Measurements from ENCODE around the gene ZNF536. TPM values are rescaled to one million over a fixed set of nuclear protein-coding genes. Genes with fewer than 3 reads are reported as not detected.

The ZNF536 gene
- total RNA-seq, 1 donor from 2014 or later = 24.9 TPM

DNA sequence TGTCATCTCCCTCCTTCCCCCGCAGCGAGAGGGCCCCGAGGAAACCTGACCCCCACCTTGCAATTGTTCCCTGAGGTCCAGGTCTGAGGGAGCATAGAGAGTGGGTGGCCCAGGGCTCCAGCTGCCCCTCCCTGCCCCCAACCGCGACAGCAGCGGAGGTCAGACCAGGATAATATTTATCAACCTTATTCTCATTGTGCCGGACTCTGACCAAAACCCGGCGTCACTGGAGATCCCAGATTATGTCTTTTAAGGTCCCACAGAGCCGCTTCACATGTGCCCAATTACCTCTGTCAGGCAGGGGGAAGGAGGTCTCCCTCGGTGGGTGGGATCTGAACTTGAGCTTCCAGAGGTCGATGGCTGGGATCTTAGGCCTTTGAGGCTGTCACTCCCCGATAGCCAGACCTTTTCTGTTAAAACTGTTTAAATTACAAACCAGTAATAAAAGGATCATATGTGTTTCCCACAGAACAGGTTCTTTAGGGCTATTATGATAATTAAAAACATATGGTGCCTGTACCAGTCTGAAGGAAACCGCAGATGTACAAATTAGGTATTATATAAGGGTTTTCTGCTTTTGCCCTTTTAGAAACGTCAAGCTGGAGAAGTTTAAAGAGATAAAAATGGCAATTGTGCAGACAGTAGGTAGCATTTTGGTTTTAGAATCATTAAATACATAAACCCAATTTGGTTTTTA, 195.5 kb downstream of the ZNF536 start:
- Mint-ChIP-seq H3K27me3 (ENCODE audit: unreplicated experiment) (peaks cover 5% of the 10 kb centered on the region), H3K4me3 (ENCODE audit: unreplicated experiment) (no peak overlapping the region), H3K27ac (ENCODE audit: unreplicated experiment) (no peak overlapping the region), H3K4me1 (ENCODE audit: low read depth, unreplicated experiment) (peaks cover 13% of the 10 kb centered on the region), H3K9me3 (ENCODE audit: unreplicated experiment) (peaks cover 6% of the 10 kb centered on the region), H3K36me3 (ENCODE audit: unreplicated experiment) (no peaks in the 10 kb centered on the region)
- TF ChIP-seq, protein P1, sequence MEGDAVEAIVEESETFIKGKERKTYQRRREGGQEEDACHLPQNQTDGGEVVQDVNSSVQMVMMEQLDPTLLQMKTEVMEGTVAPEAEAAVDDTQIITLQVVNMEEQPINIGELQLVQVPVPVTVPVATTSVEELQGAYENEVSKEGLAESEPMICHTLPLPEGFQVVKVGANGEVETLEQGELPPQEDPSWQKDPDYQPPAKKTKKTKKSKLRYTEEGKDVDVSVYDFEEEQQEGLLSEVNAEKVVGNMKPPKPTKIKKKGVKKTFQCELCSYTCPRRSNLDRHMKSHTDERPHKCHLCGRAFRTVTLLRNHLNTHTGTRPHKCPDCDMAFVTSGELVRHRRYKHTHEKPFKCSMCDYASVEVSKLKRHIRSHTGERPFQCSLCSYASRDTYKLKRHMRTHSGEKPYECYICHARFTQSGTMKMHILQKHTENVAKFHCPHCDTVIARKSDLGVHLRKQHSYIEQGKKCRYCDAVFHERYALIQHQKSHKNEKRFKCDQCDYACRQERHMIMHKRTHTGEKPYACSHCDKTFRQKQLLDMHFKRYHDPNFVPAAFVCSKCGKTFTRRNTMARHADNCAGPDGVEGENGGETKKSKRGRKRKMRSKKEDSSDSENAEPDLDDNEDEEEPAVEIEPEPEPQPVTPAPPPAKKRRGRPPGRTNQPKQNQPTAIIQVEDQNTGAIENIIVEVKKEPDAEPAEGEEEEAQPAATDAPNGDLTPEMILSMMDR (IDR thresholded peaks at IDR 0.05; ENCODE audit: partially characterized antibody, unreplicated experiment) = no peak
- no peak for DNase-seq

- Mint-ChIP-seq H3K27me3 (ENCODE audit: unreplicated experiment) (no peaks in the 10 kb centered on the region), H3K4me3 (ENCODE audit: unreplicated experiment) (no peak overlapping the region), H3K36me3 (ENCODE audit: unreplicated experiment) (no peaks in the 10 kb centered on the region), H3K27ac (ENCODE audit: unreplicated experiment) (no peak overlapping the region), H3K4me1 (ENCODE audit: low read depth, unreplicated experiment) (peaks cover 13% of the 10 kb centered on the region), H3K9me3 (ENCODE audit: unreplicated experiment) (peaks cover 5% of the 10 kb centered on the region)
- TF ChIP-seq, protein P1 (IDR thresholded peaks at IDR 0.05; ENCODE audit: partially characterized antibody, unreplicated experiment) = no peak
- DNase-seq = no peak
These were observed 198.0 kb downstream of the ZNF536 start for GRCh38 chr19:30570194-30570593.

GRCh38 chr19:30577551-30578105, 205.4 kb downstream of the ZNF536 start:
- TF ChIP-seq, protein P1 (IDR thresholded peaks at IDR 0.05; ENCODE audit: partially characterized antibody, unreplicated experiment) = no peak
- no peak for DNase-seq
- no peak overlapping the region for H3K4me3 Mint-ChIP-seq (ENCODE audit: unreplicated experiment)
- no peaks in the 10 kb centered on the region for H3K4me1 Mint-ChIP-seq (ENCODE audit: low read depth, unreplicated experiment)
- H3K27ac Mint-ChIP-seq (ENCODE audit: unreplicated experiment) = no peak overlapping the region
- H3K36me3 Mint-ChIP-seq (ENCODE audit: unreplicated experiment) = no peaks in the 10 kb centered on the region
- peaks cover 4% of the 10 kb centered on the region for H3K27me3 Mint-ChIP-seq (ENCODE audit: unreplicated experiment)
- peaks cover 6% of the 10 kb centered on the region for H3K9me3 Mint-ChIP-seq (ENCODE audit: unreplicated experiment)

DNA sequence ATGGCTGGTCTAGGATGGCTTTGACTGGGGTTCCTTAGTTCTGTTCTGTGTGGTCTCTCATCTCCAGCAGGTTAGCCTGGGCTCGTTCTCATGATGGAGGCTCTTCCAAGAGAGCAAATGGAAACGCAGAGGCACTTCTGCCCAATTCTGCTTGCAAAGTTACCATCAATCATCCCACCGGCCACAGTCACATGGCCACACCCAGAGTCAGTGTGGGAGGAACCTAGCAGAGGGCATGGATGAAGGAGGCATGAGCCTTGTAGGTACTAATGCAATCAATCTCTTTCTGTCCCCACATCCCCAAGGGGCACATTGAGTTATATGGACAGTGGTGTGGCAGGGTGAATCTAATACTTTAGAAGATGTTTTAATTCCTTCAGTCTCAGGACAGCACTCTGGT, 207.2 kb downstream of the ZNF536 start:
- Mint-ChIP-seq H3K27me3 (ENCODE audit: unreplicated experiment) (peaks cover 8% of the 10 kb centered on the region), H3K27ac (ENCODE audit: unreplicated experiment) (no peak overlapping the region), H3K36me3 (ENCODE audit: unreplicated experiment) (no peaks in the 10 kb centered on the region), H3K4me3 (ENCODE audit: unreplicated experiment) (no peak overlapping the region), H3K9me3 (ENCODE audit: unreplicated experiment) (peaks cover 4% of the 10 kb centered on the region), H3K4me1 (ENCODE audit: low read depth, unreplicated experiment) (peaks cover 5% of the 10 kb centered on the region)
- no peak for DNase-seq
- TF ChIP-seq, protein P1 (IDR thresholded peaks at IDR 0.05; ENCODE audit: partially characterized antibody, unreplicated experiment) = no peak

DNA sequence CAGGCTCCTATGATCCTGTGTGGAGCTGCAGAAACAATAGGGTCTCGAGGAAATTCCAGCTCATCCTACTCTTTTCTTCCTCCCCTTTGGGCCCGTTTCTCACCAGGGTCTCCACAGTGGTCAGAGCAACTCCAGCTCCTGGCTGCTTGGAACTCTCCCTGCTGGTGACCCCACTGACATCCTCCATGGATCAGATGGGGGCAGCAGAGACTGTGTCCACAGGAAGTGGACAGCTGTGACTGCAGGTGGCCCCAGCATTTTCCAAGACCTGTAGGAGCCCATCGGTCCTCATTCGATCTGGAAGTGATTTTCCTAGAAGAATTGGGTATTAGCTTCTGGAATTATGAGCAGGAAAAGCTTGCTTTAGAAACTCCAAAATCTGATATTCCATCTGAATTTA, 208.5 kb downstream of the ZNF536 start:
- no peak overlapping the region for H3K27ac Mint-ChIP-seq (ENCODE audit: unreplicated experiment)
- TF ChIP-seq, protein P1 (IDR thresholded peaks at IDR 0.05; ENCODE audit: partially characterized antibody, unreplicated experiment) = no peak
- peaks cover 5% of the 10 kb centered on the region for H3K9me3 Mint-ChIP-seq (ENCODE audit: unreplicated experiment)
- H3K4me1 Mint-ChIP-seq (ENCODE audit: low read depth, unreplicated experiment) = peaks cover 8% of the 10 kb centered on the region
- H3K4me3 Mint-ChIP-seq (ENCODE audit: unreplicated experiment) = no peak overlapping the region
- H3K27me3 Mint-ChIP-seq (ENCODE audit: unreplicated experiment) = peaks cover 7% of the 10 kb centered on the region
- no peak for DNase-seq
- peaks cover 2% of the 10 kb centered on the region for H3K36me3 Mint-ChIP-seq (ENCODE audit: unreplicated experiment)
